AG10803 (cell line): ENCODE results near the gene ARHGEF39.

ENCODE experiments used
- DNase-seq: peaks from one replicate; pipeline ENCODE4 v3.0.0; 2010; ENCODE audit warnings: low read depth
- H3K4me3 ChIP-seq: 2 replicates; pipeline ENCODE4 v1.5.1; 2011; ENCODE audit warnings: mild to moderate bottlenecking, low read length, control low read depth
- CTCF ChIP-seq: conservative IDR thresholded peaks from 2 replicates; pipeline ENCODE4 v1.5.1; 2011; ENCODE audit warnings: mild to moderate bottlenecking, low read length, control low read depth, inconsistent platforms

The ARHGEF39 gene

GRCh38 chr9:35657546-35658136 lies 7.4 kb downstream of the ARHGEF39 start, which contains the start of gene RMRP:
TSS of gene RMRP (minus strand) at chr9:35658019.
- H3K4me3 ChIP-seq = peak within 1 kb of the TSS; percentile 91
- peak; percentile 26 for TF ChIP-seq CTCF
- peak; percentile 100 for DNase-seq

GRCh38 chr9:35656831-35657545 lies 8.0 kb downstream of the ARHGEF39 start:
- peak overlapping the region; percentile 50 for H3K4me3 ChIP-seq
- no peak for TF ChIP-seq CTCF
- DNase-seq = peak; percentile 69

- no peak for DNase-seq
- TF ChIP-seq CTCF = no peak
- no peak overlapping the region for H3K4me3 ChIP-seq
Observed at GRCh38 chr9:35656348-35656747, 8.6 kb downstream of the ARHGEF39 start.

GRCh38 chr9:35653611-35654010 lies 11.4 kb downstream of the ARHGEF39 start:
- no peak for TF ChIP-seq CTCF
- H3K4me3 ChIP-seq = no peak overlapping the region
- DNase-seq = no peak

DNA sequence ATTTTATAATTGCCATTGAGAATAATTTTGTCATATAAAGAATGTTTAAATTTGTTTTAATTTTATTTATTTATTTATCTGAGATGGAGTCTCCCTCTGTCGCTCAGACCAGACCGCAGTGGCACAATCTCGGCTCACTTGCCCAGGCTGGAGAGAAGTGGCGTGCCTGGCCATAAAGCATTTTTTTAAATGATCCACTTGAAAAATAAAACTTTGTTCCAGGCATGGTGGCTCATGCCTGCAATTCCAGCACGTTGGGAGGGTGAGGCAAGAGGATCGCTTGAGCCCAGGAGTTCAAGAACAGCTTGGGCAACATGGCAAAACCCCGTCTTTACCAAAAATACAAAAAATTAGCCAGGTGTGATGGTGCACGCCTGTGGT lies 12.2 kb downstream of the ARHGEF39 start:
- TF ChIP-seq CTCF = no peak
- no peak overlapping the region for H3K4me3 ChIP-seq
- no peak for DNase-seq

GRCh38 chr9:35651956-35652828 lies 12.8 kb downstream of the ARHGEF39 start:
- DNase-seq = peak; percentile 68
- no peak overlapping the region for H3K4me3 ChIP-seq
- no peak for TF ChIP-seq CTCF
